C4-2B (cell line): Measurements from ENCODE around the gene CACNA2D3.

Source experiments
- CTCF ChIP-seq: fragments of 450-650 bp; conservative IDR thresholded peaks from 2 replicates; pipeline ENCODE4 v1.5.1; 2017; ENCODE audit warnings: mild to moderate bottlenecking
- ZFX ChIP-seq: fragments of 450-650 bp; IDR thresholded peaks from 2 replicates; pipeline ENCODE4 v1.6.1; 2017

DNA sequence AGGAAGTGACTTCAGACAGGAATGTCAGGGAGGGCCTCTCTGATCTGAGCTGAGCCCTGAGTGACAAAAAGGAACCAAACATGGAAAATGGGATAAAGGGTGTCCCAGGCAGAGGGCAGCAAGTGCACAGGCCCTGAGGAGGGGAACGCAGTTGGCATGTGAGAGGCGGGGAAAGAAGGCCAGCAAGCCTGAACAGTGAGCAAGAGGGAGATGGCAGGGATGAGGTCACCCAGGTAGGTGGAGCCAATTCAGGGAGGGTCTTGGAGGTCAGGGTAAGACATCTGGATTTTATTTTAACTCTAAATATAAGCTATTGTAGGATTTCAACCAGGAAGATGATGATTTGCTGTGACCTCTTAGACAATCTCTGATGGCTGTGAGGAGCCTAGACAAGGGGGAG, 637.8 kb downstream of the CACNA2D3 start:
- TF ChIP-seq CTCF (no peak), ZFX (no peak)
